Measurements from ENCODE around the gene ASB2. TPM values are rescaled to one million over a fixed set of nuclear protein-coding genes. Genes with fewer than 3 reads are reported as not detected.

Gene ASB2
- total RNA-seq, 2 donors from 2014 or later = 0.11 TPM; not detected in 1

- Histone ChIP-seq H3K4me1 (ENCODE audit: control insufficient read depth, insufficient read depth, low read length) (no peaks in the 10 kb centered on the region), H3K27ac (ENCODE audit: low read depth, low read length) (no peak overlapping the region), H3K9me3 (ENCODE audit: control insufficient read depth, low read length) (no peaks in the 10 kb centered on the region), H3K4me3 (ENCODE audit: low read length) (no peak overlapping the region), H3K36me3 (ENCODE audit: control insufficient read depth, insufficient read depth, low read length) (no peaks in the 10 kb centered on the region), H3K9ac (ENCODE audit: extremely low read depth, low read length, poor library complexity, severe bottlenecking) (no peak overlapping the region), H3K27me3 (ENCODE audit: control insufficient read depth, insufficient read depth, low read length, poor library complexity, severe bottlenecking) (no peaks in the 10 kb centered on the region)
- no peak overlapping the region for H3K27ac Mint-ChIP-seq
- no peaks in the 10 kb centered on the region for H3K4me1 Mint-ChIP-seq
- DNase-seq = no peak
- H3K27me3 Mint-ChIP-seq (ENCODE audit: insufficient read depth) = peaks cover 8% of the 10 kb centered on the region
- no peaks in the 10 kb centered on the region for H3K9me3 Mint-ChIP-seq
- no peak overlapping the region for H3K4me3 Mint-ChIP-seq
- TF ChIP-seq CTCF (conservative IDR thresholded peaks at IDR 0.05) = no peak
- 73 to 81% methylated on average over 3 of the region's 3 CpGs for WGBS, 2 experiments (ENCODE audit: insufficient coverage in 1 of 2, insufficient read length in 1 of 2)
- no peaks in the 10 kb centered on the region for H3K36me3 Mint-ChIP-seq (ENCODE audit: low read depth)
Observed at GRCh38 chr14:94008234-94008633, 31.9 kb upstream of the ASB2 start.

- Histone ChIP-seq H3K4me3 (ENCODE audit: low read length) (no peak overlapping the region), H3K9me3 (ENCODE audit: control insufficient read depth, low read length) (no peaks in the 10 kb centered on the region), H3K9ac (ENCODE audit: extremely low read depth, low read length, poor library complexity, severe bottlenecking) (no peak overlapping the region), H3K36me3 (ENCODE audit: control insufficient read depth, insufficient read depth, low read length) (no peaks in the 10 kb centered on the region), H3K27me3 (ENCODE audit: control insufficient read depth, insufficient read depth, low read length, poor library complexity, severe bottlenecking) (peaks cover 7% of the 10 kb centered on the region), H3K4me1 (ENCODE audit: control insufficient read depth, insufficient read depth, low read length) (no peaks in the 10 kb centered on the region), H3K27ac (ENCODE audit: low read depth, low read length) (no peak overlapping the region)
- Mint-ChIP-seq H3K36me3 (ENCODE audit: low read depth) (no peaks in the 10 kb centered on the region), H3K4me3 (no peak overlapping the region), H3K9me3 (no peaks in the 10 kb centered on the region), H3K27ac (no peak overlapping the region), H3K4me1 (peaks cover 2% of the 10 kb centered on the region), H3K27me3 (ENCODE audit: insufficient read depth) (peaks cover 17% of the 10 kb centered on the region)
- WGBS, 2 experiments (ENCODE audit: insufficient coverage in 1 of 2, insufficient read length in 1 of 2) = 61 to 78% methylated on average over 10 to 13 of the region's 14 CpGs
- peak; percentile 71 for TF ChIP-seq CTCF (conservative IDR thresholded peaks at IDR 0.05)
- DNase-seq = peak; percentile 73
Observed at GRCh38 chr14:94005324-94006073, 29.1 kb upstream of the ASB2 start.

- no peaks in the 10 kb centered on the region for H3K9me3 ChIP-seq (ENCODE audit: control insufficient read depth, low read length)
- no peaks in the 10 kb centered on the region for H3K4me1 ChIP-seq (ENCODE audit: control insufficient read depth, insufficient read depth, low read length)
- peaks cover 4% of the 10 kb centered on the region for H3K4me1 Mint-ChIP-seq
- no peaks in the 10 kb centered on the region for H3K36me3 Mint-ChIP-seq (ENCODE audit: low read depth)
- H3K27ac Mint-ChIP-seq = no peak overlapping the region
- H3K4me3 ChIP-seq (ENCODE audit: low read length) = no peak overlapping the region
- H3K4me3 Mint-ChIP-seq = no peak overlapping the region
- peaks cover 21% of the 10 kb centered on the region for H3K27me3 Mint-ChIP-seq (ENCODE audit: insufficient read depth)
- peaks cover 7% of the 10 kb centered on the region for H3K27me3 ChIP-seq (ENCODE audit: control insufficient read depth, insufficient read depth, low read length, poor library complexity, severe bottlenecking)
- no peak for TF ChIP-seq CTCF (conservative IDR thresholded peaks at IDR 0.05)
- H3K9me3 Mint-ChIP-seq = no peaks in the 10 kb centered on the region
- H3K36me3 ChIP-seq (ENCODE audit: control insufficient read depth, insufficient read depth, low read length) = no peaks in the 10 kb centered on the region
- no peak overlapping the region for H3K9ac ChIP-seq (ENCODE audit: extremely low read depth, low read length, poor library complexity, severe bottlenecking)
- H3K27ac ChIP-seq (ENCODE audit: low read depth, low read length) = no peak overlapping the region
- no peak for DNase-seq
- WGBS, 2 experiments (ENCODE audit: insufficient coverage in 1 of 2, insufficient read length in 1 of 2) = 95 to 96% methylated on average over 3 to 8 of the region's 8 CpGs
Observed at GRCh38 chr14:94004015-94004414, 27.6 kb upstream of the ASB2 start.
